ENCODE results near the gene TSHZ2.

Gene TSHZ2

DNA sequence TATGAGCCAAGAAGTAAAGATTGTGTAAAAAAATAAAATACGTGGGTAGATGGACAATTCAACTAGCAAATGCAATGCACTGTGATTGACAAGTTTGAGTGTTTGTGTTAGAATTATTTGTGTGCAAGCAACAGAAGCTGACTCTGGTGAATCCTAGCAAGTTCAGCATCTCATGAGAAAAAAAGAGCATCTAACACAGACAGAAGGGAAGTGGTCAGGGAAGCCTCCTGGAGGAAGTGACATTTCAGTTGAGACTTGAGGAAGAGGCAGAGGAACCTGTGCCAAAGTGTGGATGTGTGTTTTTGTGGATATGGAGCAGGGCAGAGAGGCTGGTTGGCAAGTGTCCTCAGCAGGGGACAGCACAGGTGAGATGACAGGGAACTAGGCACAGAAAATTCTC is 372.7 kb downstream of the TSHZ2 start:
- Histone ChIP-seq H4K20me1 (no peaks in the 10 kb centered on the region), H3K9me3 (replicated peaks in 1 of 11) (peaks cover 0 to under 1% (median 0%) of the 10 kb centered on the region in 11 experiments; a peak in 1 of 22 replicates), H3K4me3 (no peak overlapping the region), H3K9ac (no peak overlapping the region), H3K4me2 (peak overlapping the region in 4 of 11 experiments; percentile 9 to 59 (median 12); a peak in 5 of 22 replicates), H3K36me3 (no peaks in the 10 kb centered on the region), H3K27me3 (no peaks in the 10 kb centered on the region), H3K27ac (no peak overlapping the region; a peak in 1 of 22 replicates), H3K4me1 (peaks cover 0 to 47% (median 2%) of the 10 kb centered on the region in 10 experiments; a peak in 6 of 20 replicates)
- TF ChIP-seq Cebpa-rat (IDR thresholded peaks at IDR 0.05) = no peak

- H3K27me3 ChIP-seq = no peaks in the 10 kb centered on the region
- no peak for TF ChIP-seq Cebpa-rat (IDR thresholded peaks at IDR 0.05)
- peaks cover 0 to 55% (median 2%) of the 10 kb centered on the region in 10 experiments; a peak in 6 of 20 replicates for H3K4me1 ChIP-seq
Observed at GRCh38 chr20:53345536-53346334, 373.6 kb downstream of the TSHZ2 start.

GRCh38 chr20:53346335-53346648 is 374.1 kb downstream of the TSHZ2 start:
- H3K27me3 ChIP-seq = no peaks in the 10 kb centered on the region
- peaks cover 0 to 11% (median 0%) of the 10 kb centered on the region in 11 experiments; a peak in 6 of 22 replicates for H3K9me3 ChIP-seq (replicated peaks in 1 of 11)
- no peaks in the 10 kb centered on the region for H4K20me1 ChIP-seq
- no peak overlapping the region for H3K4me3 ChIP-seq
- no peak overlapping the region for H3K9ac ChIP-seq
- no peak for TF ChIP-seq Cebpa-rat (IDR thresholded peaks at IDR 0.05)
- no peak overlapping the region for H3K4me2 ChIP-seq
- H3K27ac ChIP-seq = no peak overlapping the region
- no peaks in the 10 kb centered on the region for H3K36me3 ChIP-seq
- H3K4me1 ChIP-seq = peaks cover 0 to 56% (median 2%) of the 10 kb centered on the region in 10 experiments; a peak in 6 of 20 replicates

More at GRCh38 chr20:53345536-53346334, 373.6 kb downstream of the TSHZ2 start:
- Histone ChIP-seq H3K27ac (no peak overlapping the region; a peak in 1 of 22 replicates), H3K4me2 (peak overlapping the region in 2 of 11 experiments; percentile 10 to 59; a peak in 2 of 22 replicates), H3K9me3 (replicated peaks in 1 of 11) (peaks cover 0 to 8% (median 0%) of the 10 kb centered on the region in 11 experiments; a peak in 6 of 22 replicates), H3K9ac (no peak overlapping the region), H4K20me1 (no peaks in the 10 kb centered on the region), H3K36me3 (no peaks in the 10 kb centered on the region), H3K4me3 (no peak overlapping the region)

DNA sequence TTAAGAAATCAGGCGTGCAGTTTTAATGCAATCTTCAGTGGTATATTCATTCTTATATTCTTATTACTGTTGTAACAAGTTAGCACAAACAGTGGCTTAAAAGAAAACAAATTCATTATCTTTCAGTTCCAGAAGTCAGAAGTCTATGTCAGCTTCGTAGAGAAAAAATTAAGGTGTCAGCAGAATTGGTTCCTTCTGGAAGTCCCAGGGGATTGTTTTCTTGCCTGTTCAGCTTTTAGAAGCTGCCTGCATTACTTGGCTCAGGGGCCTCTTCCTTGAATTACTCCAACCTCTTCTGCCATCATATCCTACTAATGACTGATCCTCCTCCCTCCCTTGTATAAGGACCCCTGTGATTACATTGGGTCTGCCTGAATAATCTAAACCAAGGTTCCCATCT is 377.6 kb downstream of the TSHZ2 start:
- H3K9me3 ChIP-seq (replicated peaks in 1 of 11) = peaks cover 0 to 11% (median 0%) of the 10 kb centered on the region in 11 experiments; a peak in 7 of 22 replicates
- H4K20me1 ChIP-seq = no peaks in the 10 kb centered on the region
- peak overlapping the region in 3 of 11 experiments; percentile 58 to 83 (median 75); a peak in 6 of 22 replicates for H3K4me2 ChIP-seq
- peak overlapping the region in 2 of 11 experiments; percentile 35 to 47; a peak in 2 of 22 replicates for H3K27ac ChIP-seq
- H3K36me3 ChIP-seq = no peaks in the 10 kb centered on the region
- no peaks in the 10 kb centered on the region for H3K27me3 ChIP-seq
- H3K4me1 ChIP-seq = peaks cover 0 to 57% (median 2%) of the 10 kb centered on the region in 10 experiments; a peak in 6 of 20 replicates
- H3K4me3 ChIP-seq = no peak overlapping the region
- H3K9ac ChIP-seq = peak overlapping the region in 1 of 11 experiments; percentile 35; a peak in 1 of 22 replicates
- TF ChIP-seq Cebpa-rat (IDR thresholded peaks at IDR 0.05) = no peak

DNA sequence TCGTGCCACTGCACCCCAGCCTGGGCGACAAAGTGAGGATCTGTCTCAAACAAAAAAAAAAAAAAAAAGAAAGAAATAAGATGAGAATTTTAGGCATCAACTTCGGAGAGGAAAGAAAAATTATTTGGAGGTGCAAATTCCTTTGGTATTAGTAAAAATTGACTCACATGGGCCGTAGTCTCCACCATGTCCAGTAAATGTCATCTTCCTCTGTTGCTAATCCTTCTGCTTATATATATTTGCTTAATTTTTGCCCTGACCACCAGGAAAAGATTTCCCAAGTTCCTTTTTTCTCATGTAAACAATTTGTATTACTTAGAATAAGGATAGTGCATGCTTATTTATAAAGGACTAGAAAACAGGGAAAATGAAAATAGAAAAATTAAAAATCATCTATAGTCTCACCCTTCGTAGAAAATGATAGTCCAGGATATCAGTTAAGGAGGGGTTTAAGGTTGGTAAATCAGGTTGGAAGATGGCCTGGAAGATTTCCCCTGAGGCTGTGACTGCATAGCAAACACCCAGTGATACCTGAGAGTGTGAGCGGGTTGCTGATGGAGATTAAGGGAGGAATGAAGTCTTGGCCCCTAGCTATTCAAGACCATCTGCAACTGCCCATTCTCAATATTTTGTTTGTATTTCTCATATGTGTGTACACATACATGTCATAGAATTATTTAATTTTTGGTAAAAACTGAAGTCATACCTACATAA is 380.7 kb downstream of the TSHZ2 start:
- no peaks in the 10 kb centered on the region for H3K27me3 ChIP-seq
- H3K9ac ChIP-seq = no peak overlapping the region
- H3K4me1 ChIP-seq = peaks cover 0 to 39% (median 0%) of the 10 kb centered on the region in 10 experiments; a peak in 6 of 20 replicates
- no peak overlapping the region for H3K4me3 ChIP-seq
- H3K36me3 ChIP-seq = no peaks in the 10 kb centered on the region
- H4K20me1 ChIP-seq = no peaks in the 10 kb centered on the region
- H3K27ac ChIP-seq = no peak overlapping the region
- peak overlapping the region in 1 of 11 experiments; percentile 34; a peak in 1 of 22 replicates for H3K4me2 ChIP-seq
- peaks cover 12 to 30% (median 16%) of the 10 kb centered on the region in 11 experiments for H3K9me3 ChIP-seq (replicated peaks in 1 of 11)
- no peak for TF ChIP-seq Cebpa-rat (IDR thresholded peaks at IDR 0.05)

- Histone ChIP-seq H3K27me3 (no peaks in the 10 kb centered on the region), H3K36me3 (no peaks in the 10 kb centered on the region), H3K4me1 (peaks cover 0 to 24% (median 0%) of the 10 kb centered on the region in 10 experiments; a peak in 6 of 20 replicates), H3K4me3 (no peak overlapping the region), H4K20me1 (no peaks in the 10 kb centered on the region), H3K9me3 (replicated peaks in 1 of 11) (peaks cover 12 to 30% (median 16%) of the 10 kb centered on the region in 11 experiments), H3K4me2 (no peak overlapping the region), H3K27ac (no peak overlapping the region), H3K9ac (no peak overlapping the region)
- no peak for TF ChIP-seq Cebpa-rat (IDR thresholded peaks at IDR 0.05)
Observed at GRCh38 chr20:53354314-53354713, 382.2 kb downstream of the TSHZ2 start.

DNA sequence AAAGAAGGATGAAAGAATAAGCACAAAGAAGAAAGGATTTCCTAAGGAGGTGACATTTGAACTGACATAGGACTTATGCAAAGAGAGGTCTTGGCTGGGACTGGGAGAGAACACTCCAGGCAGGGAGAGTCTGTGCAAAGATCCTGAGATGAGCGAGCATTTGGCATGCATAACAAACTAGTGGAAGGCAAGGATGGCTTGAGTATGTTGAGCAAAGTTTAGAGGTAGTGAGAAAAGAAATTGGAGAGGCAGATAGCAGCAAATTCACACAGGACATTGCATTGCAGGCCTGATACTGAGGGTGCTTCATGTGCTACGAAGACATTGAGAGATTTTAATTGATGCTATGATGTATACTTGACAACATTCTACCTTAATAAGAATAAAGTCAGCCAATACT is 383.6 kb downstream of the TSHZ2 start:
- no peak for TF ChIP-seq Cebpa-rat (IDR thresholded peaks at IDR 0.05)
- peaks cover 12 to 22% (median 16%) of the 10 kb centered on the region in 11 experiments for H3K9me3 ChIP-seq (replicated peaks in 1 of 11)
- H3K4me3 ChIP-seq = no peak overlapping the region
- peaks cover 0 to 10% (median 0%) of the 10 kb centered on the region in 10 experiments; a peak in 2 of 20 replicates for H3K4me1 ChIP-seq
- no peaks in the 10 kb centered on the region for H3K36me3 ChIP-seq
- H3K27me3 ChIP-seq = no peaks in the 10 kb centered on the region
- no peak overlapping the region for H3K4me2 ChIP-seq
- H3K27ac ChIP-seq = no peak overlapping the region
- H4K20me1 ChIP-seq = no peaks in the 10 kb centered on the region
- no peak overlapping the region for H3K9ac ChIP-seq

DNA sequence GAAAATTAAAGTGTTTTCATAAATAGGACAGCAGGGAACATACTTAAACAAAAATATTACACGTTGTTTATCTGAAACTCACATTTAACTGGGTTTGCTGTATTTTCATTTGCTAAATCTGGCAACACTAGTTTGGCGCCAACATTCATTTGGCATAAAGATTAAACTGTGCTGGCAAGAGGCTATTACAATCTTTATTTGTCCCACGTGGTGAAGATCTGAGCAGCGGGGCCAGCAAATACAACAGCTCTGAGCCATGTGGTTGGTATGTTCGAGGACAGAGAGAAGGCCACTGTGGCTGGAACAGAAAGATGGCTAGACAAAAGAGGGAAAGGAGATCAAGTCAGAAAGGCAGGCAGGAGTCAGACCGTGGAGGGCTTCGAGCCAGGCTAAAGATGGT is 387.3 kb downstream of the TSHZ2 start:
- no peaks in the 10 kb centered on the region for H3K4me1 ChIP-seq
- no peak overlapping the region for H3K4me2 ChIP-seq
- no peaks in the 10 kb centered on the region for H3K36me3 ChIP-seq
- no peaks in the 10 kb centered on the region for H3K27me3 ChIP-seq
- peaks cover 12 to 19% (median 16%) of the 10 kb centered on the region in 11 experiments for H3K9me3 ChIP-seq (replicated peaks in 1 of 11)
- no peak overlapping the region for H3K27ac ChIP-seq
- no peak for TF ChIP-seq Cebpa-rat (IDR thresholded peaks at IDR 0.05)
- no peaks in the 10 kb centered on the region for H4K20me1 ChIP-seq
- H3K4me3 ChIP-seq = no peak overlapping the region
- H3K9ac ChIP-seq = no peak overlapping the region

GRCh38 chr20:53360852-53361251 is 388.7 kb downstream of the TSHZ2 start:
- no peak for TF ChIP-seq Cebpa-rat (IDR thresholded peaks at IDR 0.05)
- Histone ChIP-seq H3K4me1 (no peaks in the 10 kb centered on the region), H3K4me3 (no peak overlapping the region), H3K9ac (no peak overlapping the region), H3K4me2 (no peak overlapping the region), H3K36me3 (no peaks in the 10 kb centered on the region), H3K9me3 (replicated peaks in 1 of 11) (peaks cover 7 to 10% (median 8%) of the 10 kb centered on the region in 11 experiments), H4K20me1 (no peaks in the 10 kb centered on the region), H3K27ac (no peak overlapping the region), H3K27me3 (no peaks in the 10 kb centered on the region)

Data from BLaER1 treated with 17β-estradiol and CSF1 and Interleukin-3, amounts not matched to agents 10 nM and 100 nM (cell line).